ENCODE data around the gene SGSM1. TPM values are rescaled to one million over a fixed set of nuclear protein-coding genes. Genes with fewer than 3 reads are reported as not detected.
"Not testable (repeated sequence)": the region's sequence is repeated elsewhere in the genome, so short reads cannot be mapped to it uniquely, and the experiment has no call there.

The SGSM1 gene
- total RNA-seq, 1 donor from 2014 or later: 0.20 TPM

- DNase-seq (ENCODE audit: low read depth, low spot score): peak; percentile 92
Measured at GRCh38 chr22:24894220-24894975, 88.4 kb downstream of the SGSM1 start.

- peak; percentile 60 for DNase-seq (ENCODE audit: low read depth, low spot score)
Measured at GRCh38 chr22:24894998-24895397, 89.0 kb downstream of the SGSM1 start.

GRCh38 chr22:24901448-24901847 is 95.4 kb downstream of the SGSM1 start:
- no peak for DNase-seq (ENCODE audit: low read depth, low spot score)

GRCh38 chr22:24905909-24906308 is 99.9 kb downstream of the SGSM1 start:
- no peak for DNase-seq (ENCODE audit: low read depth, low spot score)

- DNase-seq (ENCODE audit: low read depth, low spot score): not testable (repeated sequence)
Measured at GRCh38 chr22:24907101-24907500, 101.1 kb downstream of the SGSM1 start.

- DNase-seq (ENCODE audit: low read depth, low spot score): no peak
Measured at GRCh38 chr22:24920029-24920428, 114.0 kb downstream of the SGSM1 start.

- DNase-seq (ENCODE audit: low read depth, low spot score): no peak
Measured at GRCh38 chr22:24925586-24926427, 119.8 kb downstream of the SGSM1 start.

- DNase-seq (ENCODE audit: low read depth, low spot score): no peak
Measured at GRCh38 chr22:24926428-24926725, 120.4 kb downstream of the SGSM1 start.

- DNase-seq (ENCODE audit: low read depth, low spot score): no peak
Measured at GRCh38 chr22:24926849-24927579, 121.0 kb downstream of the SGSM1 start.

- no peak for DNase-seq (ENCODE audit: low read depth, low spot score)
Measured at GRCh38 chr22:24928322-24928721, 122.3 kb downstream of the SGSM1 start.

- no peak for DNase-seq (ENCODE audit: low read depth, low spot score)
Measured at GRCh38 chr22:24930678-24931077, 124.7 kb downstream of the SGSM1 start.

- no peak for DNase-seq (ENCODE audit: low read depth, low spot score)
Measured at GRCh38 chr22:24935771-24936483, 129.9 kb downstream of the SGSM1 start.

GRCh38 chr22:24937114-24937513 is 131.1 kb downstream of the SGSM1 start:
- no peak for DNase-seq (ENCODE audit: low read depth, low spot score)

GRCh38 chr22:24938741-24939341 is 132.8 kb downstream of the SGSM1 start:
- no peak for DNase-seq (ENCODE audit: low read depth, low spot score)

- DNase-seq (ENCODE audit: low read depth, low spot score): no peak
Measured at GRCh38 chr22:24942301-24942700, 136.3 kb downstream of the SGSM1 start.

GRCh38 chr22:24944217-24944937 is 138.4 kb downstream of the SGSM1 start:
- DNase-seq (ENCODE audit: low read depth, low spot score): no peak

GRCh38 chr22:24945430-24945829 is 139.4 kb downstream of the SGSM1 start:
- DNase-seq (ENCODE audit: low read depth, low spot score): no peak

GRCh38 chr22:24947383-24947782 is 141.4 kb downstream of the SGSM1 start:
- no peak for DNase-seq (ENCODE audit: low read depth, low spot score)

GRCh38 chr22:24947881-24948280 is 141.9 kb downstream of the SGSM1 start:
- no peak for DNase-seq (ENCODE audit: low read depth, low spot score)
